BJ (cell line): ENCODE data around the gene CCR9. TPM values are rescaled to one million over a fixed set of nuclear protein-coding genes. Genes with fewer than 3 reads are reported as not detected.

ENCODE experiments used
- CTCF ChIA-PET: fragments of 350-600 bp; formaldehyde crosslinking; extraction: SDS; loops from one replicate; lab custom pipeline; 2021; ENCODE audit warnings: antibody characterized with exemption, inconsistent platforms; lab: Yijun Ruan, JAX
- POLR2A ChIA-PET: fragments of 300-600 bp; sonication (Branson Sonifier 250); formaldehyde crosslinking; extraction: SDS; loops from one replicate; lab custom pipeline; 2021; ENCODE audit warnings: antibody characterized with exemption; lab: Charles Lee
- DNase-seq: peaks from one replicate; pipeline ENCODE4 v3.0.0-alpha.2; 2011; ENCODE audit warnings: low read depth
- H3K27me3 ChIP-seq: 2 replicates; pipeline ENCODE4 v1.6.0; 2011; ENCODE audit warnings: low read length; ENCODE audit not compliant: control insufficient read depth, insufficient read depth
- H3K36me3 ChIP-seq: 2 replicates; pipeline ENCODE4 v1.5.1; 2011; ENCODE audit warnings: low read length; ENCODE audit not compliant: control insufficient read depth, insufficient read depth
- H3K4me3 ChIP-seq: 2 replicates; pipeline ENCODE4 v1.5.1; 2011; ENCODE audit warnings: low read depth, mild to moderate bottlenecking, control low read depth, low read length
- polyA plus RNA-seq: library from polyadenylated mRNA; depleted of rRNA; stranded (reverse); fragments of >200 nt; gene quantifications from 2 replicates; pipeline ENCODE4 v1.2.3, GENCODE V29; 2011
- TF ChIP-seq, protein P1 (sequence below): IDR thresholded peaks from 2 replicates; pipeline ENCODE4 v1.5.1; 2011; ENCODE audit warnings: low read depth, mild to moderate bottlenecking, control low read depth, inconsistent platforms, low read length, moderate library complexity; ENCODE audit not compliant: insufficient read depth

Gene CCR9
- polyA plus RNA-seq, 1 experiment: not detected

DNA sequence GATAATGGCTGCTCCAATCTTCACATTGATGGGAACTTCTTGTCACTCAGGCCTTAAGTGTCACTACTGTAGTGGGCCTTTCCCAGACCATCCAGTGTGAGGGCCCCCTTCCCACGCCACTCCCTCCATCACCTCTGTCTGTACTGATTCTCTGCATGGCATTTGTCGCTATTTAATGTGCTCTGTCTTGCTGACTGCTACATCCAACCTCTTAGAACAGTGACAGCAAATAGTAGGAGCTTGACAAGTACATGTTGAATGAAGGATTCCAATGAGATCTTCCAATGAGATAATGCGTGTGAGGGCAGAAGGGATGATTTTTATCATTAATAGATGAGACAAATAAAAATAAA lies 5.6 kb upstream of the CCR9 start:
- no peak for DNase-seq
- TF ChIP-seq, protein P1, sequence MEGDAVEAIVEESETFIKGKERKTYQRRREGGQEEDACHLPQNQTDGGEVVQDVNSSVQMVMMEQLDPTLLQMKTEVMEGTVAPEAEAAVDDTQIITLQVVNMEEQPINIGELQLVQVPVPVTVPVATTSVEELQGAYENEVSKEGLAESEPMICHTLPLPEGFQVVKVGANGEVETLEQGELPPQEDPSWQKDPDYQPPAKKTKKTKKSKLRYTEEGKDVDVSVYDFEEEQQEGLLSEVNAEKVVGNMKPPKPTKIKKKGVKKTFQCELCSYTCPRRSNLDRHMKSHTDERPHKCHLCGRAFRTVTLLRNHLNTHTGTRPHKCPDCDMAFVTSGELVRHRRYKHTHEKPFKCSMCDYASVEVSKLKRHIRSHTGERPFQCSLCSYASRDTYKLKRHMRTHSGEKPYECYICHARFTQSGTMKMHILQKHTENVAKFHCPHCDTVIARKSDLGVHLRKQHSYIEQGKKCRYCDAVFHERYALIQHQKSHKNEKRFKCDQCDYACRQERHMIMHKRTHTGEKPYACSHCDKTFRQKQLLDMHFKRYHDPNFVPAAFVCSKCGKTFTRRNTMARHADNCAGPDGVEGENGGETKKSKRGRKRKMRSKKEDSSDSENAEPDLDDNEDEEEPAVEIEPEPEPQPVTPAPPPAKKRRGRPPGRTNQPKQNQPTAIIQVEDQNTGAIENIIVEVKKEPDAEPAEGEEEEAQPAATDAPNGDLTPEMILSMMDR: no peak
- ChIA-PET POLR2A (no interaction called here), CTCF (interaction anchor here (0.9 kb wide), 1 partner anchor 27 kb away, joined by 4 read pairs; no protein-coding TSS in a partner anchor)
- Histone ChIP-seq H3K36me3 (no peaks in the 10 kb centered on the region), H3K27me3 (peaks cover 15% of the 10 kb centered on the region), H3K4me3 (no peak overlapping the region)

DNA sequence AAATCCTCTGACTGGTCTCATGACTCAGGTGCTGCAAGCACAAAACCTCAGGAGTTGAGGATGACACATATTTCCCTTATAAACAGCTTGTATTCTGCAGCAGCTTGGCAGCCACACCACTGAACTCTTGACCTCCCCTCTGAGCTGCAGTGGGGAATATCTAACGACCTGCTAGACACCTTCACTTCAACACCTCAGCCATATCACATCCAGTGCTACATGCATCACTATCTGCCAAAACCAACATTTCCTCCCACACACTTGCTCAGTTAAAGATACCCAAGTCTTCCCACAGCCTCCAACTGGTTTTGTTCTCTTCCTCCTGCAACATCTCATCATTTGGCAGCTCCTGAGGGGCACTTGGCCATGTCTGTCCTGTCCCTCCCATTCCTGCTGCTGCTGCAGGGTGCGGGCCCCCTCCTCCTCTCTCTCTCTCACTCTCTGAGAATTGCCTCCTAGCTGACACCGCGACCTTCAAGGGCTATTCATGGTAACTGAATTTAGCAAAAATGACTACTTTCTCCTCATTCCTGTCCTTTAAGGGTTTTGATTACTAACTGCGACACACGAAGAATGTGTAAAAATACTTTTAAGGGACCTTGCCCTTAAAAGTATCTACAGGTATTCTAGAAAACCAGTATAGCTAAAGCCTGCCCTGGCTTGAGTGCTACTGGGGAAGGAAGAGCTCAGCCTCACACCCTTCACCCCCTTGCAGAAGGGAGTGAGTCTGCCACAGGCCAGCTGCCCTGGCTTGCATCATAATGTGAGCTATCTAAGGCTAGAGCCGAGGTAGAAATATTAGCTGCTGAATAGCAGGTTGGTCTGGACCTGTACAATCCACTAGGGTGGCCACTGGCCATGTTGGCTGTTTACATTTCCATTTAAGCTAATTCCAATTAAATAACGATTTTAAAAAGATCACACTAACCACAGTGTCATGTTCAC lies 5.0 kb upstream of the CCR9 start:
- POLR2A ChIA-PET: no interaction called here

DNA sequence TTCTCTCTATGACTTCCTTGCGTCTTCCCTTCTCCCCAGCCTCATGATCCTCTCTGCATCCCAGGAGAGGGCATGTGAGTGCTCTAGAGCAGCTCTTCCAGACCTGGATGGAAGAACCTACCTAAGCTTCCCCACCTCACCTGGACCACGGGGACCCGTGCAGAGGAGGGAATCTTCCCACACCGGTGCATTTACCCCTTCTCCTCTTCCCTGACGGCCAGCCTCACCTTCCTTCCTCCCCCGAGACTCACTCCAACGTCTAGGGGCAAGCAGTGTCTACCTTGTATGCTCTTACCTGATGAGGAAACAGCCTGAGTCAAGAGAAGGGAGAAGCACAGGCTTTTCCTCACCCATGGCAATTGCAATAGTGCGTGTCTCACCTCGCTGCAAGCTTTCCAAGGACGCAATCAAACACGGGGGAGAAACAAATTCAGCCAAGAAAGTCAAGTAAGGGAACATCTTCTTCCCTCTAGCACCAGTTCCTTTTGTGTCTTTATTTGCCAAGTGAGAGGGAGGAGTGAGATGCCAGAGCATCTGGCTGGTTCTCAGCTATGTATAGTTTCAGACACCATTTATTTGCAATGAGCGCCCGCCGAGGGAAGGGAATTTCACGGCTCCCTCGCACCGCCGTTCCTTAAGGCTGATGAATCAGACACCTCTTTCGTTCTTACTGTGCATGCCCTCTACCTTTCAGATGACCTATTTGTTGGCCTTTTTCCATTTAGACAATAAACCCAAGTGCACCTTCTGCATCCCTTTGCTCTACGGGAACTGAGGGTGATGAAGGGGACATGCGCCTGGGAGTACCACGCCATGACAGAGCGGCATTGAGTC lies 1.8 kb upstream of the CCR9 start:
- H3K4me3 ChIP-seq: no peak overlapping the region
- peaks cover 19% of the 10 kb centered on the region for H3K27me3 ChIP-seq
- POLR2A ChIA-PET: no interaction called here
- CTCF ChIA-PET: interaction anchor here (1.2 kb wide), 1 partner anchor 9 kb away, joined by 7 read pairs; no protein-coding TSS in a partner anchor
- TF ChIP-seq, protein P1: no peak
- DNase-seq: no peak
- H3K36me3 ChIP-seq: no peaks in the 10 kb centered on the region

More for the DNA sequence above, 5.0 kb upstream of the CCR9 start:
- CTCF ChIA-PET: interaction anchor here (0.9 kb wide), 1 partner anchor 26 kb away, joined by 4 read pairs; no protein-coding TSS in a partner anchor
- Histone ChIP-seq H3K27me3 (peaks cover 19% of the 10 kb centered on the region), H3K4me3 (no peak overlapping the region), H3K36me3 (no peaks in the 10 kb centered on the region)
- DNase-seq: no peak
- TF ChIP-seq, protein P1: no peak

DNA sequence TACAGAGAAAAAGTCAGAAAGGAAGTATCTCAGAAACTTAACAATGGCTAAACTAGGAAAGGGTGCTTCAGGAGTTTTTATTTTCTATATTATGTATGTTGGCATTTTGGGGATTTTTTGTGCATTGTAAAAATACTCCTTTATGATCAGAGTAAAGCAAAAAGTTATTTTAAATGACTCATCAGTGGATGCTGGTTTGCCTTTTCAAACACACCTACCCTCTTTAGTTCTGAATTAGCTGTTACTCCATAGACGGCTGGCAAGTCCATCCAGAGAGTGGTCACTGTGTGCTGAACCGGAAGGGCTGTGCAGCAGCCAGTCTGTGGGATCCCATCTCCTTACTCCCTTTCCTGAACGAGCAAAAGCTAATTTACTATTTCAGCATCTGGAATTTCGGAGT lies 942 bp downstream of the CCR9 start:
- Histone ChIP-seq H3K4me3 (no peak overlapping the region), H3K27me3 (peaks cover 20% of the 10 kb centered on the region), H3K36me3 (no peaks in the 10 kb centered on the region)
- CTCF ChIA-PET: no interaction called here
- TF ChIP-seq, protein P1: no peak
- POLR2A ChIA-PET: no interaction called here
- DNase-seq: no peak
